ENCODE measurements around the gene COL5A1.

COL5A1 gene

DNA sequence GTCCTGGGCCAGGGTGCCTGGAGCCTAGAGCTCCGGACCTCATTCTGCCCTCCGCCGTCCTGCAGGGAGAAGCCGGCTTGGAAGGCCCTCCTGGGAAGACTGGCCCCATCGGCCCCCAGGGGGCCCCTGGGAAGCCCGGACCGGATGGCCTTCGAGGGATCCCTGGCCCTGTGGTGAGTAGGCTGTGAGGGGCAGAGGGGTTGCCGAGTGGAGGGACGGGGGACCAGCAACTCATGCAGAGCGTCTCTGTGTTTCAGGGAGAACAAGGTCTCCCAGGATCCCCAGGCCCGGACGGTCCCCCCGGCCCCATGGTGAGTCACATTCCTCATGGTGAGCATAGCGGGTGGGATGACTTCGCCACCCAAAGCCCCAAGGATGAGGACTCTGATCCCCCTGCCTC, 177.0 kb downstream of the COL5A1 start:
- TF ChIP-seq, protein P1, sequence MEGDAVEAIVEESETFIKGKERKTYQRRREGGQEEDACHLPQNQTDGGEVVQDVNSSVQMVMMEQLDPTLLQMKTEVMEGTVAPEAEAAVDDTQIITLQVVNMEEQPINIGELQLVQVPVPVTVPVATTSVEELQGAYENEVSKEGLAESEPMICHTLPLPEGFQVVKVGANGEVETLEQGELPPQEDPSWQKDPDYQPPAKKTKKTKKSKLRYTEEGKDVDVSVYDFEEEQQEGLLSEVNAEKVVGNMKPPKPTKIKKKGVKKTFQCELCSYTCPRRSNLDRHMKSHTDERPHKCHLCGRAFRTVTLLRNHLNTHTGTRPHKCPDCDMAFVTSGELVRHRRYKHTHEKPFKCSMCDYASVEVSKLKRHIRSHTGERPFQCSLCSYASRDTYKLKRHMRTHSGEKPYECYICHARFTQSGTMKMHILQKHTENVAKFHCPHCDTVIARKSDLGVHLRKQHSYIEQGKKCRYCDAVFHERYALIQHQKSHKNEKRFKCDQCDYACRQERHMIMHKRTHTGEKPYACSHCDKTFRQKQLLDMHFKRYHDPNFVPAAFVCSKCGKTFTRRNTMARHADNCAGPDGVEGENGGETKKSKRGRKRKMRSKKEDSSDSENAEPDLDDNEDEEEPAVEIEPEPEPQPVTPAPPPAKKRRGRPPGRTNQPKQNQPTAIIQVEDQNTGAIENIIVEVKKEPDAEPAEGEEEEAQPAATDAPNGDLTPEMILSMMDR (IDR thresholded peaks at IDR 0.05; ENCODE audit: low read length), result no peak
- no peak for TF ChIP-seq EZH2 (IDR thresholded peaks at IDR 0.05; ENCODE audit: borderline replicate concordance, low read length)
- no peak overlapping the region for H3K4me3 ChIP-seq (ENCODE audit: low read depth, low read length, poor library complexity, severe bottlenecking)
- no peaks in the 10 kb centered on the region for H3F3A ChIP-seq (ENCODE audit: insufficient read depth, low read length)
- no peaks in the 10 kb centered on the region for H4K20me1 ChIP-seq (ENCODE audit: insufficient read depth, low read length)
- H3K36me3 ChIP-seq (ENCODE audit: insufficient read depth, low read length), result 0 out of 2 replicates have a peak, but pooled peaks cover under 1% of the 10 kb centered on the region
- no peak overlapping the region for H3K4me2 ChIP-seq (ENCODE audit: low read length)
- H3K27ac ChIP-seq (ENCODE audit: low read depth, low read length, poor library complexity, severe bottlenecking), result no peak overlapping the region
- no peaks in the 10 kb centered on the region for H3K9me2 ChIP-seq (ENCODE audit: low read depth, low read length)
- H3K27me3 ChIP-seq (ENCODE audit: insufficient read depth, low read length), result peaks cover 4% of the 10 kb centered on the region; the same call in 1 of the 2 replicates
- peaks cover 6% of the 10 kb centered on the region for H3K4me1 ChIP-seq (ENCODE audit: insufficient read depth, low read length, severe bottlenecking)
- H3K79me2 ChIP-seq (ENCODE audit: insufficient read depth, low read length), result no peaks in the 10 kb centered on the region
- no peaks in the 10 kb centered on the region for H3K9me3 ChIP-seq (ENCODE audit: low read length)
- H2AFZ ChIP-seq (ENCODE audit: low read length), result no peak overlapping the region
- H3K9ac ChIP-seq (ENCODE audit: low read length), result no peak overlapping the region

DNA sequence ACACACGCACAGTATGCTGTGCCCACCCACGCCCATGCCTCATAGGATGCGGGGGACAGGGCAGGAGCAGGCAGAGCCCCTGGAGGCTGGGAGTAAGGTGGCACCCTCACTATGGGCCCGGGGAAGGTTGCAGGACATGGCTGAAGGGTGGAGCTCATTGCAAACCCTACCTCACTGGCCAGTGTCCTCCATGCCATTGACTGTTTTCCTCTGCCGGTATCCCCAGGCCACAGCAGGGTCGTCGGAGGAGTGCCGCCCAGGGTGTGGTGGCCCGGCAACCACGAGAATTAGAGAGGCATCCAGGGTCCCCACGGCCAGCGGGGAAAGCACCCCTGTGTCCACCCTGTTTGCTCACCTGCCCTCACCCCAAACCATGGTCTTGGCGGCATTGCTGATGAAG, 179.3 kb downstream of the COL5A1 start:
- Histone ChIP-seq H3K27me3 (ENCODE audit: insufficient read depth, low read length) (peaks cover 4% of the 10 kb centered on the region; the same call in 1 of the 2 replicates), H3F3A (ENCODE audit: insufficient read depth, low read length) (no peaks in the 10 kb centered on the region), H3K27ac (ENCODE audit: low read depth, low read length, poor library complexity, severe bottlenecking) (no peak overlapping the region), H2AFZ (ENCODE audit: low read length) (no peak overlapping the region), H3K9ac (ENCODE audit: low read length) (no peak overlapping the region), H3K4me1 (ENCODE audit: insufficient read depth, low read length, severe bottlenecking) (peaks cover 6% of the 10 kb centered on the region), H3K79me2 (ENCODE audit: insufficient read depth, low read length) (no peaks in the 10 kb centered on the region), H3K36me3 (ENCODE audit: insufficient read depth, low read length) (peaks cover 24% of the 10 kb centered on the region), H3K4me3 (ENCODE audit: low read depth, low read length, poor library complexity, severe bottlenecking) (no peak overlapping the region), H4K20me1 (ENCODE audit: insufficient read depth, low read length) (no peaks in the 10 kb centered on the region), H3K9me2 (ENCODE audit: low read depth, low read length) (no peaks in the 10 kb centered on the region), H3K4me2 (ENCODE audit: low read length) (no peak overlapping the region), H3K9me3 (ENCODE audit: low read length) (no peaks in the 10 kb centered on the region)
- TF ChIP-seq, protein P1 (IDR thresholded peaks at IDR 0.05; ENCODE audit: low read length), result no peak
- TF ChIP-seq EZH2 (IDR thresholded peaks at IDR 0.05; ENCODE audit: borderline replicate concordance, low read length), result no peak

DNA sequence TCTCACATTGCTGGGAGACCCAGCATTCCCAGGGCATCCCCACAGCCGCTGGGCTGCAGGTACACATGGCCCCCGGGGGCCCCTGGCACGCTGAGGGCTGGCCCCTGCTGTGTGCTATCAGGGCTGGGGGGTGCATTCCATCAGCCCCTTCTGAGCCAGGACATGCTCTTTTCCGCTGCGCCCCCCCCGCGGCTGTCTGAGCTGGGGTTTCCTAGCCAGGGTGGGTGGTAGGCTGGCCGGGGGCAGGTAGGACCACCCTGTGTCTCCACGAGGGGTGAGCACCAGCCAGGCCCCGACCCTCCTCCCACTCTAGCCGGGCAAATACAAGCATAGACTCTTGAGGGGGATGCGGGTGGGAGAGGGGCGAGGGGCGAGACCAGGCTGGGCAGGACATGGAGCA, 180.9 kb downstream of the COL5A1 start:
- Histone ChIP-seq H3K9me3 (ENCODE audit: low read length) (no peaks in the 10 kb centered on the region), H3K79me2 (ENCODE audit: insufficient read depth, low read length) (no peaks in the 10 kb centered on the region), H3K36me3 (ENCODE audit: insufficient read depth, low read length) (peaks cover 40% of the 10 kb centered on the region), H3F3A (ENCODE audit: insufficient read depth, low read length) (no peaks in the 10 kb centered on the region), H3K9ac (ENCODE audit: low read length) (no peak overlapping the region), H4K20me1 (ENCODE audit: insufficient read depth, low read length) (no peaks in the 10 kb centered on the region), H2AFZ (ENCODE audit: low read length) (no peak overlapping the region), H3K4me1 (ENCODE audit: insufficient read depth, low read length, severe bottlenecking) (peaks cover 6% of the 10 kb centered on the region), H3K27ac (ENCODE audit: low read depth, low read length, poor library complexity, severe bottlenecking) (no peak overlapping the region), H3K9me2 (ENCODE audit: low read depth, low read length) (no peaks in the 10 kb centered on the region), H3K27me3 (ENCODE audit: insufficient read depth, low read length) (0 out of 2 replicates have a peak, but pooled peaks cover 2% of the 10 kb centered on the region), H3K4me3 (ENCODE audit: low read depth, low read length, poor library complexity, severe bottlenecking) (no peak overlapping the region), H3K4me2 (ENCODE audit: low read length) (no peak overlapping the region)
- TF ChIP-seq, protein P1 (IDR thresholded peaks at IDR 0.05; ENCODE audit: low read length), result no peak
- no peak for TF ChIP-seq EZH2 (IDR thresholded peaks at IDR 0.05; ENCODE audit: borderline replicate concordance, low read length)

All from OCI-LY1 (cell line).